ENCODE measurements around the gene OLFML1.

Gene OLFML1

GRCh38 chr11:7532405-7533145 is 47.3 kb downstream of the OLFML1 start:
- no peak for DNase-seq (ENCODE audit: low read depth, low spot score)

- DNase-seq (ENCODE audit: low read depth, low spot score): no peak
Observed at GRCh38 chr11:7533199-7534041, 48.1 kb downstream of the OLFML1 start.

- DNase-seq (ENCODE audit: low read depth, low spot score): no peak
Observed at GRCh38 chr11:7534042-7534378, 48.7 kb downstream of the OLFML1 start.

- no peak for DNase-seq (ENCODE audit: low read depth, low spot score)
Observed at GRCh38 chr11:7536100-7536499, 50.8 kb downstream of the OLFML1 start.

- no peak for DNase-seq (ENCODE audit: low read depth, low spot score)
Observed at GRCh38 chr11:7537265-7537664, 52.0 kb downstream of the OLFML1 start.

- DNase-seq (ENCODE audit: low read depth, low spot score): no peak
Observed at GRCh38 chr11:7538031-7538430, 52.7 kb downstream of the OLFML1 start.

GRCh38 chr11:7538466-7539454 is 53.5 kb downstream of the OLFML1 start:
- DNase-seq (ENCODE audit: low read depth, low spot score): no peak

GRCh38 chr11:7540830-7541555 is 55.7 kb downstream of the OLFML1 start:
- no peak for DNase-seq (ENCODE audit: low read depth, low spot score)

GRCh38 chr11:7543302-7543701 is 58.0 kb downstream of the OLFML1 start:
- DNase-seq (ENCODE audit: low read depth, low spot score): no peak

- DNase-seq (ENCODE audit: low read depth, low spot score): no peak
Observed at GRCh38 chr11:7544021-7544420, 58.7 kb downstream of the OLFML1 start.

GRCh38 chr11:7545611-7546010 is 60.3 kb downstream of the OLFML1 start:
- no peak for DNase-seq (ENCODE audit: low read depth, low spot score)

- DNase-seq (ENCODE audit: low read depth, low spot score): no peak
Observed at GRCh38 chr11:7546324-7546791, 61.1 kb downstream of the OLFML1 start.

- no peak for DNase-seq (ENCODE audit: low read depth, low spot score)
Observed at GRCh38 chr11:7547687-7548086, 62.4 kb downstream of the OLFML1 start.

- no peak for DNase-seq (ENCODE audit: low read depth, low spot score)
Observed at GRCh38 chr11:7548659-7549274, 63.5 kb downstream of the OLFML1 start.

GRCh38 chr11:7549681-7550080 is 64.4 kb downstream of the OLFML1 start:
- DNase-seq (ENCODE audit: low read depth, low spot score): no peak

- peak; percentile 34 for DNase-seq (ENCODE audit: low read depth, low spot score)
Observed at GRCh38 chr11:7551571-7551970, 66.3 kb downstream of the OLFML1 start.

GRCh38 chr11:7552666-7553065 is 67.4 kb downstream of the OLFML1 start:
- DNase-seq (ENCODE audit: low read depth, low spot score): no peak

- DNase-seq (ENCODE audit: low read depth, low spot score): no peak
Observed at GRCh38 chr11:7555052-7555699, 69.9 kb downstream of the OLFML1 start.

- no peak for DNase-seq (ENCODE audit: low read depth, low spot score)
Observed at GRCh38 chr11:7558046-7558445, 72.7 kb downstream of the OLFML1 start.

All from astrocyte of the hippocampus (primary cell).